G401 (cell line): Measurements from ENCODE around the gene ADAMTS7. TPM values are rescaled to one million over a fixed set of nuclear protein-coding genes. Genes with fewer than 3 reads are reported as not detected.
"Not testable (repeated sequence)": the region's sequence is repeated elsewhere in the genome, so short reads cannot be mapped to it uniquely, and the experiment has no call there.

Experiments
- DNase-seq: peaks from one replicate; pipeline ENCODE4 v3.0.0-alpha.2; 2015; ENCODE audit warnings: low spot score
- in situ Hi-C: cut with HindIII; loops from 2 replicates; pipeline ENCODE4 v1.10.0; 2016; ENCODE audit warnings: low sequenced_read_pairs, mixed read lengths
- total RNA-seq: library from RNA; depleted of rRNA; stranded (reverse); fragments of >200 nt; shearing (Covaris generic); gene quantifications from 2 replicates; pipeline ENCODE4 v1.2.3, GENCODE V29; 2014

ADAMTS7 gene
- total RNA-seq, 1 experiment from 2014 or later = 6.1 TPM

- in situ Hi-C loops = no loop called here
- no peak for DNase-seq
Observed at GRCh38 chr15:78789615-78790014, 21.6 kb downstream of the ADAMTS7 start.

- no peak for DNase-seq
- in situ Hi-C loops = no loop called here
Observed at GRCh38 chr15:78788016-78788660, 23.1 kb downstream of the ADAMTS7 start.

GRCh38 chr15:78782402-78782801, 28.9 kb downstream of the ADAMTS7 start:
- in situ Hi-C loops = not testable (repeated sequence)

GRCh38 chr15:78781381-78781780, 29.9 kb downstream of the ADAMTS7 start:
- DNase-seq, in situ Hi-C loops: not testable (repeated sequence)

More at GRCh38 chr15:78782402-78782801, 28.9 kb downstream of the ADAMTS7 start:
- DNase-seq = peak; percentile 38

GRCh38 chr15:78779975-78780374, 31.3 kb downstream of the ADAMTS7 start:
- DNase-seq, in situ Hi-C loops: not testable (repeated sequence)

- in situ Hi-C loops, DNase-seq: not testable (repeated sequence)
Observed at GRCh38 chr15:78779176-78779785, 32.0 kb downstream of the ADAMTS7 start.

- in situ Hi-C loops = no loop called here
- no peak for DNase-seq
Observed at GRCh38 chr15:78778422-78778821, 32.8 kb downstream of the ADAMTS7 start.

GRCh38 chr15:78777953-78778345, 33.3 kb downstream of the ADAMTS7 start:
- in situ Hi-C loops = not testable (repeated sequence)

GRCh38 chr15:78777290-78777952, 33.8 kb downstream of the ADAMTS7 start:
- DNase-seq = peak; percentile 19
- in situ Hi-C loops = not testable (repeated sequence)

More at GRCh38 chr15:78777953-78778345, 33.3 kb downstream of the ADAMTS7 start:
- peak; percentile 92 for DNase-seq

- in situ Hi-C loops = not testable (repeated sequence)
Observed at GRCh38 chr15:78776046-78776925, 35.0 kb downstream of the ADAMTS7 start.

GRCh38 chr15:78775472-78775871, 35.8 kb downstream of the ADAMTS7 start:
- no peak for DNase-seq
- in situ Hi-C loops = no loop called here

More at GRCh38 chr15:78776046-78776925, 35.0 kb downstream of the ADAMTS7 start:
- DNase-seq = not testable (repeated sequence)

- in situ Hi-C loops, DNase-seq: not testable (repeated sequence)
Observed at GRCh38 chr15:78774451-78774990, 36.7 kb downstream of the ADAMTS7 start.

- in situ Hi-C loops, DNase-seq: not testable (repeated sequence)
Observed at GRCh38 chr15:78773765-78774450, 37.4 kb downstream of the ADAMTS7 start.

- in situ Hi-C loops = no loop called here
- no peak for DNase-seq
Observed at GRCh38 chr15:78772738-78773137, 38.5 kb downstream of the ADAMTS7 start.

GRCh38 chr15:78771436-78772000, 39.7 kb downstream of the ADAMTS7 start:
- DNase-seq, in situ Hi-C loops: not testable (repeated sequence)

GRCh38 chr15:78771020-78771419, 40.2 kb downstream of the ADAMTS7 start:
- DNase-seq, in situ Hi-C loops: not testable (repeated sequence)

- DNase-seq, in situ Hi-C loops: not testable (repeated sequence)
Observed at GRCh38 chr15:78769473-78770225, 41.6 kb downstream of the ADAMTS7 start.
